Measurements from ENCODE around the gene USE1.

GRCh38 chr19:17194608-17195007 is 20.5 kb upstream of the USE1 start:
- no peak for TF ChIP-seq CTCF (IDR thresholded peaks at IDR 0.05)
- no peak for TF ChIP-seq POLR2A (IDR thresholded peaks at IDR 0.05)
